IPS-18c (cell line): Measurements from ENCODE around the gene CCR5.
"Not testable (repeated sequence)": the region's sequence is repeated elsewhere in the genome, so short reads cannot be mapped to it uniquely, and the experiment has no call there.

Experiments
- H3K4me3 ChIP-seq: 2 replicates; pipeline ENCODE4 v1.7.0; 2013; ENCODE audit warnings: low read depth, mild to moderate bottlenecking, low read length, moderate library complexity; ENCODE audit not compliant: insufficient read depth
- H3K9me3 ChIP-seq: one replicate; pipeline ENCODE4 v1.6.1; 2013; ENCODE audit warnings: mild to moderate bottlenecking, low read length, moderate library complexity; ENCODE audit not compliant: control insufficient read depth, insufficient read depth

Gene CCR5

GRCh38 chr3:46370839-46371518, at the start of gene CCR5:
TSS of gene CCR5 (plus strand) at chr3:46370946. CDS start at chr3:46372903, 1,957 bp downstream.
- Histone ChIP-seq H3K4me3 (no peak within 1 kb of the TSS), H3K9me3 (no peaks in the 10 kb centered on the region)

- Histone ChIP-seq H3K4me3 (no peak overlapping the region), H3K9me3 (peaks cover 3% of the 10 kb centered on the region)
Observed at GRCh38 chr3:46321461-46322104, 49.2 kb upstream of the CCR5 start.

- H3K4me3 ChIP-seq = no peak overlapping the region
- H3K9me3 ChIP-seq = no peaks in the 10 kb centered on the region
Observed at GRCh38 chr3:46324036-46324435, 46.7 kb upstream of the CCR5 start.

- Histone ChIP-seq H3K9me3 (no peaks in the 10 kb centered on the region), H3K4me3 (no peak overlapping the region)
Observed at GRCh38 chr3:46325645-46326300, 45.0 kb upstream of the CCR5 start.

- H3K4me3 ChIP-seq, H3K9me3 ChIP-seq: not testable (repeated sequence)
Observed at GRCh38 chr3:46330676-46331075, 40.1 kb upstream of the CCR5 start.

GRCh38 chr3:46334741-46335478, 35.8 kb upstream of the CCR5 start:
- Histone ChIP-seq H3K4me3 (no peak overlapping the region), H3K9me3 (peaks cover 5% of the 10 kb centered on the region)

- H3K9me3 ChIP-seq = peaks cover 5% of the 10 kb centered on the region
- H3K4me3 ChIP-seq = no peak overlapping the region
Observed at GRCh38 chr3:46335541-46335940, 35.2 kb upstream of the CCR5 start.

GRCh38 chr3:46337911-46338310, 32.8 kb upstream of the CCR5 start:
- H3K9me3 ChIP-seq = peaks cover 5% of the 10 kb centered on the region
- H3K4me3 ChIP-seq = no peak overlapping the region

- Histone ChIP-seq H3K9me3 (peaks cover 5% of the 10 kb centered on the region), H3K4me3 (no peak overlapping the region)
Observed at GRCh38 chr3:46338840-46339239, 31.9 kb upstream of the CCR5 start.

GRCh38 chr3:46344476-46344875, 26.3 kb upstream of the CCR5 start:
- no peak overlapping the region for H3K4me3 ChIP-seq
- no peaks in the 10 kb centered on the region for H3K9me3 ChIP-seq

- H3K4me3 ChIP-seq = no peak overlapping the region
Observed at GRCh38 chr3:46348823-46349482, 21.8 kb upstream of the CCR5 start.

GRCh38 chr3:46349484-46350261, 21.1 kb upstream of the CCR5 start:
- Histone ChIP-seq H3K9me3 (no peaks in the 10 kb centered on the region), H3K4me3 (no peak overlapping the region)

More at GRCh38 chr3:46348823-46349482, 21.8 kb upstream of the CCR5 start:
- H3K9me3 ChIP-seq = no peaks in the 10 kb centered on the region

GRCh38 chr3:46350262-46350565, 20.5 kb upstream of the CCR5 start:
- Histone ChIP-seq H3K9me3 (no peaks in the 10 kb centered on the region), H3K4me3 (no peak overlapping the region)

GRCh38 chr3:46351646-46352045, 19.1 kb upstream of the CCR5 start:
- H3K9me3 ChIP-seq = no peaks in the 10 kb centered on the region
- no peak overlapping the region for H3K4me3 ChIP-seq

- Histone ChIP-seq H3K9me3 (no peaks in the 10 kb centered on the region), H3K4me3 (no peak overlapping the region)
Observed at GRCh38 chr3:46353090-46353489, 17.7 kb upstream of the CCR5 start.

- no peak within 1 kb of the TSS for H3K4me3 ChIP-seq
Observed at GRCh38 chr3:46353647-46354410, 16.9 kb upstream of the CCR5 start, which contains the start of gene CCR2. TSS of gene CCR2 (plus strand) at chr3:46354111. CDS start at chr3:46357528, 3,417 bp downstream.

More at GRCh38 chr3:46353647-46354410, 16.9 kb upstream of the CCR5 start, which contains the start of gene CCR2:
- H3K9me3 ChIP-seq = no peaks in the 10 kb centered on the region
